ENCODE data around the gene OLFM1.

OLFM1 gene

GRCh38 chr9:135046739-135047350 lies 40.6 kb upstream of the OLFM1 start:
- Histone ChIP-seq H3K36me3 (ENCODE audit: control insufficient read depth, insufficient read depth, low read length) (no peaks in the 10 kb centered on the region), H3K4me1 (ENCODE audit: control insufficient read depth, insufficient read depth, low read length) (no peaks in the 10 kb centered on the region), H3K27me3 (ENCODE audit: control insufficient read depth, insufficient read depth, low read length, poor library complexity, severe bottlenecking) (no peaks in the 10 kb centered on the region), H3K9me3 (ENCODE audit: control insufficient read depth, low read length) (no peaks in the 10 kb centered on the region), H3K27ac (ENCODE audit: insufficient read depth, low read depth, low read length, poor library complexity, severe bottlenecking) (no peak overlapping the region), H3K4me3 (ENCODE audit: insufficient read depth, low read depth, low read length) (no peak overlapping the region)
- 93 to 97% methylated on average over 12 of the region's 12 CpGs for WGBS, 2 experiments

DNA sequence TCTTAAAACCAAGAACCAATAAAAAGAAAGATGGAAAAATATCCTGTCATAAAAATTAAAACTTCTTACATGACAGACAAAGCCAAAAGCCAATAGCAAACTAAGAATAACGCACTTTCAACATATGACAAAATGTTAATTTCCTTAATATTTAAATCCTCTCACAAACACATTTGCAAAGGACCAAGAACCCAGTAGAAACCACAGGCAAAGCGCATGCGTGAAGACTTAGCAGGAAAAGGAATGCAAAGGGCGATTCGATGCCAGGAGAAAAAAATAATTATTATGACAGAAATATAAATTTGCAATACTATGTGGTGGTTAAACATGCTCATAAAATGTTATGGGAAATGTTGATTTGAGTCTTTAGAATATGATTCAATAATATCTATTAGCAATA lies 39.9 kb upstream of the OLFM1 start:
- Histone ChIP-seq H3K9me3 (ENCODE audit: control insufficient read depth, low read length) (no peaks in the 10 kb centered on the region), H3K4me3 (ENCODE audit: insufficient read depth, low read depth, low read length) (no peak overlapping the region), H3K27ac (ENCODE audit: insufficient read depth, low read depth, low read length, poor library complexity, severe bottlenecking) (no peak overlapping the region), H3K36me3 (ENCODE audit: control insufficient read depth, insufficient read depth, low read length) (no peaks in the 10 kb centered on the region), H3K4me1 (ENCODE audit: control insufficient read depth, insufficient read depth, low read length) (no peaks in the 10 kb centered on the region), H3K27me3 (ENCODE audit: control insufficient read depth, insufficient read depth, low read length, poor library complexity, severe bottlenecking) (no peaks in the 10 kb centered on the region)
- WGBS, 2 experiments: 77 to 97% methylated on average over 1 to 3 of the region's 5 CpGs

DNA sequence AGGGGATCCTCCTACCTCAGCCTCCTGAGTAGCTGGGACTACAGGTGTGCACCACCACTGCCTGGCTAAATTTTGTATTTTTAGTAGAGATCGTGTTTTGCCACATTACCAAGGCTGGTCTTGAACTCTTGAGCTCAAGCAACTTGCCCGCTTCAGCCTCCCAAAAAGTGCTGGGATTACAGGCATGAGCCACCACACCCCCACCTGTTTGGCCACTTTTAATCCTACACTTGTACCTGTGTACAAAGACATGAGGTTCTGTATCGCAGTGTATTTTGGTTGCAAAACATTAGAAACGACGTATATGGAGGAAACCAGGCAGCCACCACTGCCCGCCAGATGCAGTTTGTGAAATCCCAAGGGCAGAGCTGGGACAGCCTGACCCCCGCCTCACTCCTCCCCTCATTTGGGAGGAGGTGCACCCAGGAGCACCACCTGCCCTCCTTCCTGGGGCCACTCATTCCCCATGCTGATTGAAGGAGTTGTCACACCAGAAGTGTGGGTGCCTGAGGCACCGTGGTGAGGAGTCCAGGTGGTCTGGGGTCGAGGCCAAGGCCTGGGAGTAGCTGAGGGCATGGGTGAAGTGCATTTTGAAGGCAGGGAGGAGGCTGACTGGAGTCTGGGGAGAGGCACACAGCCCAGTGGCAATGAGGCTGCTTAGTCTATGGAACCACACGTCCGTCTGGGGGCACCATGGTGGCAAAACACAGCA lies 39.3 kb upstream of the OLFM1 start:
- Histone ChIP-seq H3K4me1 (ENCODE audit: control insufficient read depth, insufficient read depth, low read length) (no peaks in the 10 kb centered on the region), H3K4me3 (ENCODE audit: insufficient read depth, low read depth, low read length) (no peak overlapping the region), H3K36me3 (ENCODE audit: control insufficient read depth, insufficient read depth, low read length) (no peaks in the 10 kb centered on the region), H3K27me3 (ENCODE audit: control insufficient read depth, insufficient read depth, low read length, poor library complexity, severe bottlenecking) (no peaks in the 10 kb centered on the region), H3K9me3 (ENCODE audit: control insufficient read depth, low read length) (no peaks in the 10 kb centered on the region), H3K27ac (ENCODE audit: insufficient read depth, low read depth, low read length, poor library complexity, severe bottlenecking) (no peak overlapping the region)
- 88 to 90% methylated on average over 11 of the region's 11 CpGs for WGBS, 2 experiments

GRCh38 chr9:135048758-135049444 lies 38.6 kb upstream of the OLFM1 start:
- no peaks in the 10 kb centered on the region for H3K9me3 ChIP-seq (ENCODE audit: control insufficient read depth, low read length)
- H3K27me3 ChIP-seq (ENCODE audit: control insufficient read depth, insufficient read depth, low read length, poor library complexity, severe bottlenecking): no peaks in the 10 kb centered on the region
- no peak overlapping the region for H3K27ac ChIP-seq (ENCODE audit: insufficient read depth, low read depth, low read length, poor library complexity, severe bottlenecking)
- no peak overlapping the region for H3K4me3 ChIP-seq (ENCODE audit: insufficient read depth, low read depth, low read length)
- WGBS, 2 experiments: 88 to 89% methylated on average over 17 of the region's 17 CpGs
- no peaks in the 10 kb centered on the region for H3K36me3 ChIP-seq (ENCODE audit: control insufficient read depth, insufficient read depth, low read length)
- no peaks in the 10 kb centered on the region for H3K4me1 ChIP-seq (ENCODE audit: control insufficient read depth, insufficient read depth, low read length)

GRCh38 chr9:135049460-135049859 lies 38.0 kb upstream of the OLFM1 start:
- H3K27me3 ChIP-seq (ENCODE audit: control insufficient read depth, insufficient read depth, low read length, poor library complexity, severe bottlenecking): no peaks in the 10 kb centered on the region
- no peak overlapping the region for H3K27ac ChIP-seq (ENCODE audit: insufficient read depth, low read depth, low read length, poor library complexity, severe bottlenecking)
- WGBS, 2 experiments: 89 to 90% methylated on average over 6 to 7 of the region's 7 CpGs
- no peaks in the 10 kb centered on the region for H3K4me1 ChIP-seq (ENCODE audit: control insufficient read depth, insufficient read depth, low read length)
- H3K9me3 ChIP-seq (ENCODE audit: control insufficient read depth, low read length): no peaks in the 10 kb centered on the region
- H3K36me3 ChIP-seq (ENCODE audit: control insufficient read depth, insufficient read depth, low read length): no peaks in the 10 kb centered on the region
- H3K4me3 ChIP-seq (ENCODE audit: insufficient read depth, low read depth, low read length): no peak overlapping the region

GRCh38 chr9:135050072-135050990 lies 37.1 kb upstream of the OLFM1 start:
- no peaks in the 10 kb centered on the region for H3K9me3 ChIP-seq (ENCODE audit: control insufficient read depth, low read length)
- H3K4me1 ChIP-seq (ENCODE audit: control insufficient read depth, insufficient read depth, low read length): no peaks in the 10 kb centered on the region
- H3K27me3 ChIP-seq (ENCODE audit: control insufficient read depth, insufficient read depth, low read length, poor library complexity, severe bottlenecking): no peaks in the 10 kb centered on the region
- no peak overlapping the region for H3K4me3 ChIP-seq (ENCODE audit: insufficient read depth, low read depth, low read length)
- WGBS, 2 experiments: 93 to 95% methylated on average over 29 to 31 of the region's 31 CpGs
- no peak overlapping the region for H3K27ac ChIP-seq (ENCODE audit: insufficient read depth, low read depth, low read length, poor library complexity, severe bottlenecking)
- H3K36me3 ChIP-seq (ENCODE audit: control insufficient read depth, insufficient read depth, low read length): no peaks in the 10 kb centered on the region

- no peaks in the 10 kb centered on the region for H3K27me3 ChIP-seq (ENCODE audit: control insufficient read depth, insufficient read depth, low read length, poor library complexity, severe bottlenecking)
- WGBS, 2 experiments: 93 to 94% methylated on average over 17 of the region's 17 CpGs
Measured at GRCh38 chr9:135051316-135052038, 36.0 kb upstream of the OLFM1 start.

GRCh38 chr9:135053133-135053532 lies 34.3 kb upstream of the OLFM1 start:
- no peak overlapping the region for H3K27ac ChIP-seq (ENCODE audit: insufficient read depth, low read depth, low read length, poor library complexity, severe bottlenecking)
- 89 to 96% methylated on average over 5 of the region's 5 CpGs for WGBS, 2 experiments

More at GRCh38 chr9:135051316-135052038, 36.0 kb upstream of the OLFM1 start:
- Histone ChIP-seq H3K27ac (ENCODE audit: insufficient read depth, low read depth, low read length, poor library complexity, severe bottlenecking) (no peak overlapping the region), H3K4me3 (ENCODE audit: insufficient read depth, low read depth, low read length) (no peak overlapping the region), H3K4me1 (ENCODE audit: control insufficient read depth, insufficient read depth, low read length) (no peaks in the 10 kb centered on the region), H3K9me3 (ENCODE audit: control insufficient read depth, low read length) (no peaks in the 10 kb centered on the region), H3K36me3 (ENCODE audit: control insufficient read depth, insufficient read depth, low read length) (no peaks in the 10 kb centered on the region)

DNA sequence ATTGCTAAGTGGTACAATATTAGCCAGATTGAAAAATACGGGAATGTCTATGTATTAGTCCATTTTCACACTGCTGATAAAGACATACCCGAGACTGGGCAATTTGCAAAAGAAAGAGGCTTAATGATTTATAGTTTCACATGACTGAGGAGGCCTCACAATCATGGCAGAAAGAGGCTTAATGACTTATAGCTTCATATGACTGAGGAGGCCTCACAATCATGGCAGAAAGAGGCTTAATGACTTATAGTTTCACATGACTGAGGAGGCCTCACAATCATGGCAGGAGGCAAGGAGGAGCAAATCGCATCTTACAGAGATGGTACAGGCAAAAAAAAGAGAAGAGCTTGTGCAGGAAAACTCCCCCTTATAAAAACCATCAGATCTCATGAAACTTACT lies 32.3 kb upstream of the OLFM1 start:
- 95 to 96% methylated on average over 3 of the region's 3 CpGs for WGBS, 2 experiments
- Histone ChIP-seq H3K4me1 (ENCODE audit: control insufficient read depth, insufficient read depth, low read length) (no peaks in the 10 kb centered on the region), H3K4me3 (ENCODE audit: insufficient read depth, low read depth, low read length) (no peak overlapping the region), H3K27ac (ENCODE audit: insufficient read depth, low read depth, low read length, poor library complexity, severe bottlenecking) (no peak overlapping the region), H3K9me3 (ENCODE audit: control insufficient read depth, low read length) (no peaks in the 10 kb centered on the region), H3K36me3 (ENCODE audit: control insufficient read depth, insufficient read depth, low read length) (no peaks in the 10 kb centered on the region), H3K27me3 (ENCODE audit: control insufficient read depth, insufficient read depth, low read length, poor library complexity, severe bottlenecking) (peaks cover 4% of the 10 kb centered on the region)

More at GRCh38 chr9:135053133-135053532, 34.3 kb upstream of the OLFM1 start:
- H3K9me3 ChIP-seq (ENCODE audit: control insufficient read depth, low read length): no peaks in the 10 kb centered on the region
- no peaks in the 10 kb centered on the region for H3K4me1 ChIP-seq (ENCODE audit: control insufficient read depth, insufficient read depth, low read length)
- no peaks in the 10 kb centered on the region for H3K27me3 ChIP-seq (ENCODE audit: control insufficient read depth, insufficient read depth, low read length, poor library complexity, severe bottlenecking)
- no peak overlapping the region for H3K4me3 ChIP-seq (ENCODE audit: insufficient read depth, low read depth, low read length)
- H3K36me3 ChIP-seq (ENCODE audit: control insufficient read depth, insufficient read depth, low read length): no peaks in the 10 kb centered on the region

Measured in ectodermal cell (in vitro differentiated cells).